ENCODE data around the gene KLHL4.

DNA sequence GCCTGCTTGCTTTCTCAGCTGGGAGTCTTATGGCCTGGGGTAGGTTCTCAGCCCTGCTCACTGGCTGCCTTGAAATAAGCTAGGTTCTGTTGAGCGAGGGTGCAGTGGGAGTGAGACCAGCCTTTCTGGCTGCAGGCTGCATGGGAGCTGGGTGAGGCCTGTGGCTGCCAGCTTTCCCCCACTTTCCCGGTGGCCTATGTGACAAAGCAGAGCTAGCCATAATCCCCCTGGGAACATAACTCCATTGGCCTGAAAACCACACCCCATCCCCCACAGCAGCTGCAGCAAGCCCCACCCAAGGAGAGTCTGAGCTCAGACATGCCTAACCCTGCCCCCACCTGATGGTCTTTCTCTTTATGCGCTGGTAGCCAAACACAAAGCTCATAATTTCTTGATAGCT lies 118.9 kb downstream of the KLHL4 start:
- TF ChIP-seq, protein P1, sequence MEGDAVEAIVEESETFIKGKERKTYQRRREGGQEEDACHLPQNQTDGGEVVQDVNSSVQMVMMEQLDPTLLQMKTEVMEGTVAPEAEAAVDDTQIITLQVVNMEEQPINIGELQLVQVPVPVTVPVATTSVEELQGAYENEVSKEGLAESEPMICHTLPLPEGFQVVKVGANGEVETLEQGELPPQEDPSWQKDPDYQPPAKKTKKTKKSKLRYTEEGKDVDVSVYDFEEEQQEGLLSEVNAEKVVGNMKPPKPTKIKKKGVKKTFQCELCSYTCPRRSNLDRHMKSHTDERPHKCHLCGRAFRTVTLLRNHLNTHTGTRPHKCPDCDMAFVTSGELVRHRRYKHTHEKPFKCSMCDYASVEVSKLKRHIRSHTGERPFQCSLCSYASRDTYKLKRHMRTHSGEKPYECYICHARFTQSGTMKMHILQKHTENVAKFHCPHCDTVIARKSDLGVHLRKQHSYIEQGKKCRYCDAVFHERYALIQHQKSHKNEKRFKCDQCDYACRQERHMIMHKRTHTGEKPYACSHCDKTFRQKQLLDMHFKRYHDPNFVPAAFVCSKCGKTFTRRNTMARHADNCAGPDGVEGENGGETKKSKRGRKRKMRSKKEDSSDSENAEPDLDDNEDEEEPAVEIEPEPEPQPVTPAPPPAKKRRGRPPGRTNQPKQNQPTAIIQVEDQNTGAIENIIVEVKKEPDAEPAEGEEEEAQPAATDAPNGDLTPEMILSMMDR (IDR thresholded peaks at IDR 0.05; ENCODE audit: low read depth, low read length, missing input control), result no peak
- TF ChIP-seq, protein P2, sequence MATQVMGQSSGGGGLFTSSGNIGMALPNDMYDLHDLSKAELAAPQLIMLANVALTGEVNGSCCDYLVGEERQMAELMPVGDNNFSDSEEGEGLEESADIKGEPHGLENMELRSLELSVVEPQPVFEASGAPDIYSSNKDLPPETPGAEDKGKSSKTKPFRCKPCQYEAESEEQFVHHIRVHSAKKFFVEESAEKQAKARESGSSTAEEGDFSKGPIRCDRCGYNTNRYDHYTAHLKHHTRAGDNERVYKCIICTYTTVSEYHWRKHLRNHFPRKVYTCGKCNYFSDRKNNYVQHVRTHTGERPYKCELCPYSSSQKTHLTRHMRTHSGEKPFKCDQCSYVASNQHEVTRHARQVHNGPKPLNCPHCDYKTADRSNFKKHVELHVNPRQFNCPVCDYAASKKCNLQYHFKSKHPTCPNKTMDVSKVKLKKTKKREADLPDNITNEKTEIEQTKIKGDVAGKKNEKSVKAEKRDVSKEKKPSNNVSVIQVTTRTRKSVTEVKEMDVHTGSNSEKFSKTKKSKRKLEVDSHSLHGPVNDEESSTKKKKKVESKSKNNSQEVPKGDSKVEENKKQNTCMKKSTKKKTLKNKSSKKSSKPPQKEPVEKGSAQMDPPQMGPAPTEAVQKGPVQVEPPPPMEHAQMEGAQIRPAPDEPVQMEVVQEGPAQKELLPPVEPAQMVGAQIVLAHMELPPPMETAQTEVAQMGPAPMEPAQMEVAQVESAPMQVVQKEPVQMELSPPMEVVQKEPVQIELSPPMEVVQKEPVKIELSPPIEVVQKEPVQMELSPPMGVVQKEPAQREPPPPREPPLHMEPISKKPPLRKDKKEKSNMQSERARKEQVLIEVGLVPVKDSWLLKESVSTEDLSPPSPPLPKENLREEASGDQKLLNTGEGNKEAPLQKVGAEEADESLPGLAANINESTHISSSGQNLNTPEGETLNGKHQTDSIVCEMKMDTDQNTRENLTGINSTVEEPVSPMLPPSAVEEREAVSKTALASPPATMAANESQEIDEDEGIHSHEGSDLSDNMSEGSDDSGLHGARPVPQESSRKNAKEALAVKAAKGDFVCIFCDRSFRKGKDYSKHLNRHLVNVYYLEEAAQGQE (IDR thresholded peaks at IDR 0.05), result no peak
- TF ChIP-seq SP1 (IDR thresholded peaks at IDR 0.05), result no peak
- TF ChIP-seq JUND (IDR thresholded peaks at IDR 0.05), result no peak
- TF ChIP-seq, protein P3, sequence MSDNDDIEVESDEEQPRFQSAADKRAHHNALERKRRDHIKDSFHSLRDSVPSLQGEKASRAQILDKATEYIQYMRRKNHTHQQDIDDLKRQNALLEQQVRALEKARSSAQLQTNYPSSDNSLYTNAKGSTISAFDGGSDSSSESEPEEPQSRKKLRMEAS (IDR thresholded peaks at IDR 0.05), result no peak
- TF ChIP-seq, protein P4, sequence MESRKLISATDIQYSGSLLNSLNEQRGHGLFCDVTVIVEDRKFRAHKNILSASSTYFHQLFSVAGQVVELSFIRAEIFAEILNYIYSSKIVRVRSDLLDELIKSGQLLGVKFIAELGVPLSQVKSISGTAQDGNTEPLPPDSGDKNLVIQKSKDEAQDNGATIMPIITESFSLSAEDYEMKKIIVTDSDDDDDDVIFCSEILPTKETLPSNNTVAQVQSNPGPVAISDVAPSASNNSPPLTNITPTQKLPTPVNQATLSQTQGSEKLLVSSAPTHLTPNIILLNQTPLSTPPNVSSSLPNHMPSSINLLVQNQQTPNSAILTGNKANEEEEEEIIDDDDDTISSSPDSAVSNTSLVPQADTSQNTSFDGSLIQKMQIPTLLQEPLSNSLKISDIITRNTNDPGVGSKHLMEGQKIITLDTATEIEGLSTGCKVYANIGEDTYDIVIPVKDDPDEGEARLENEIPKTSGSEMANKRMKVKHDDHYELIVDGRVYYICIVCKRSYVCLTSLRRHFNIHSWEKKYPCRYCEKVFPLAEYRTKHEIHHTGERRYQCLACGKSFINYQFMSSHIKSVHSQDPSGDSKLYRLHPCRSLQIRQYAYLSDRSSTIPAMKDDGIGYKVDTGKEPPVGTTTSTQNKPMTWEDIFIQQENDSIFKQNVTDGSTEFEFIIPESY (IDR thresholded peaks at IDR 0.05), result no peak
- TF ChIP-seq RAD21 (IDR thresholded peaks at IDR 0.05), result no peak
- TF ChIP-seq FOXA2 (IDR thresholded peaks at IDR 0.05), result no peak
- TF ChIP-seq TAF1 (conservative IDR thresholded peaks at IDR 0.05), result no peak
- no peak for TF ChIP-seq YY1 (IDR thresholded peaks at IDR 0.05)
- TF ChIP-seq, protein P5, sequence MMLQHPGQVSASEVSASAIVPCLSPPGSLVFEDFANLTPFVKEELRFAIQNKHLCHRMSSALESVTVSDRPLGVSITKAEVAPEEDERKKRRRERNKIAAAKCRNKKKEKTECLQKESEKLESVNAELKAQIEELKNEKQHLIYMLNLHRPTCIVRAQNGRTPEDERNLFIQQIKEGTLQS (IDR thresholded peaks at IDR 0.05), result no peak
- no peak for TF ChIP-seq GABPA (IDR thresholded peaks at IDR 0.05 in 1 of 2, conservative IDR thresholded peaks at IDR 0.05 in 1 of 2)

Data from liver (tissue), 3 donors.